GM19397 (cell line): ENCODE measurements around the gene PAK2.
"Not testable (repeated sequence)": the region's sequence is repeated elsewhere in the genome, so short reads cannot be mapped to it uniquely, and the experiment has no call there.

Experiments
- ATAC-seq: cut with Tn5 transposase; IDR thresholded peaks from one replicate; pipeline ENCODE4 v1.9.1; 2021; ENCODE audit warnings: mild to moderate bottlenecking, moderate library complexity; ENCODE audit not compliant: unreplicated experiment

PAK2 gene

GRCh38 chr3:196739671-196740480 is at the start of gene PAK2:
Gene PAK2, plus strand, starts transcription at chr3:196739857. Its CDS starts 42,790 bp downstream, at chr3:196782647.
- peak; percentile 88 for ATAC-seq

- ATAC-seq: no peak
Measured at GRCh38 chr3:196689941-196690660, 49.6 kb upstream of the PAK2 start.

GRCh38 chr3:196691386-196691785 is 48.3 kb upstream of the PAK2 start:
- ATAC-seq: no peak

GRCh38 chr3:196694202-196694638 is 45.4 kb upstream of the PAK2 start:
- ATAC-seq: no peak

GRCh38 chr3:196694941-196695848 is 44.5 kb upstream of the PAK2 start:
- no peak for ATAC-seq

GRCh38 chr3:196695849-196696226 is 43.8 kb upstream of the PAK2 start:
- no peak for ATAC-seq

GRCh38 chr3:196697270-196697669 is 42.4 kb upstream of the PAK2 start:
- ATAC-seq: no peak

- no peak for ATAC-seq
Measured at GRCh38 chr3:196699749-196700148, 39.9 kb upstream of the PAK2 start.

GRCh38 chr3:196700801-196701200 is 38.9 kb upstream of the PAK2 start:
- ATAC-seq: no peak

- ATAC-seq: no peak
Measured at GRCh38 chr3:196706327-196706726, 33.3 kb upstream of the PAK2 start.

- ATAC-seq: no peak
Measured at GRCh38 chr3:196706731-196707130, 32.9 kb upstream of the PAK2 start.

- no peak for ATAC-seq
Measured at GRCh38 chr3:196707566-196707965, 32.1 kb upstream of the PAK2 start.

GRCh38 chr3:196708467-196708866 is 31.2 kb upstream of the PAK2 start:
- ATAC-seq: no peak

- ATAC-seq: peak; percentile 83
Measured at GRCh38 chr3:196711838-196712513, 27.7 kb upstream of the PAK2 start, which contains the start of the genes CEP19 and PIGX. Gene CEP19, minus strand, starts transcription at chr3:196712250. Its CDS starts 3,593 bp downstream, at chr3:196708657. Gene PIGX, plus strand, starts transcription at chr3:196712377.

GRCh38 chr3:196712514-196713413 is 26.9 kb upstream of the PAK2 start:
- ATAC-seq: peak; percentile 58

- not testable (repeated sequence) for ATAC-seq
Measured at GRCh38 chr3:196717162-196717561, 22.5 kb upstream of the PAK2 start.

- no peak for ATAC-seq
Measured at GRCh38 chr3:196721097-196721496, 18.6 kb upstream of the PAK2 start.

- no peak for ATAC-seq
Measured at GRCh38 chr3:196726788-196727675, 12.6 kb upstream of the PAK2 start.
